NCI-H526 treated with DMSO at 0.1 percent for 48 hours (cell line): Measurements from ENCODE around the gene FAM120AOS.
"Not testable (repeated sequence)": the region's sequence is repeated elsewhere in the genome, so short reads cannot be mapped to it uniquely, and the experiment has no call there.

Source experiments
- DNase-seq: peaks from one replicate; lab custom pipeline; 2025; lab: John Stamatoyannopoulos, UW

The FAM120AOS gene

DNA sequence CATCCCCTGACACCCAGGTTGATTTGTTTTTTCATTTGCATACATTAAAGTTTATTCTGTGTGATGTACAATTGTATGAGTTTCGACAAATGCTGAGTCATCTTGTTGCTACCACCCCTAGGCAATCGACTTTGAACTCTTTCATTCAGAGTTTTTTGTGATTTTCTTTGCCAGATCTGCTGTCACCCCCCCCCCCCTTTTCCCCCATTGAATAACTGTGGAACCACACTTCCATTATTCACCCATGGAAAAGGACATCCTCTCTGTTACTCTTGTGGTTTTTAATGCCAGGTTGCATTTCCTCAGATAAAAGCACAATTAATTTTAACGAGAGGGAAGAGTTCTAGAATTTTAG, 13.7 kb upstream of the FAM120AOS start:
- DNase-seq, result peak; percentile 29

DNA sequence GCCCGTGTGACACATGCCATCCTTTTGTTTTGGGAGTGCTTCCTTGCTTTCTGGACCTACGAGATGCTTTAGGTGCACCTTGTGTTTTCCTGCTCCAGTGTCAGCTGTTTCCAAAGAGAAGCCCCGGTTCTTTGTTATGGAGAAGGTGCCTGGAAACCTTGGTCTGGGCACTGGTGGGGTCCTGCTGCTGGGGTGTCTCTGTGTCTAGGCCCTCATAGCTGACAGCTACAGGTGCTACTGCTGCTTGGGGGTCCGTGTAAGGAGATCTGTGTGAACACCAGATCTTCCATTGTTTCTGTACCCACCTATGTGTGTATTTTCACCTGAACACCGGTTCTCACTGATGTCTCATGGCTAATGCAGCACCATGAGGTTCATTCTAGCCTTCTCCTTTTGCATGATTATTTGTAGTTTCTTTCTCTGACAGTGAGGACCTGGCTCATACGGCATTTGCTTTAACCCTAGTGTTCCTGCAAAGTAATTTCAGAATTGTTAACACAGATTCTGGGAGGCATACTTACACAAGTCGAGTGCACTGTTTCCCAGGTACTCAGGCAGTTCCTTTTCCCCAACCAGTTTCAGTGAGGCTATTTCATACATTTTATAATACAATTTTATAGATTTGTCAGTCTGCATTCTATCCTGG, 13.2 kb upstream of the FAM120AOS start:
- peak; percentile 64 for DNase-seq

DNA sequence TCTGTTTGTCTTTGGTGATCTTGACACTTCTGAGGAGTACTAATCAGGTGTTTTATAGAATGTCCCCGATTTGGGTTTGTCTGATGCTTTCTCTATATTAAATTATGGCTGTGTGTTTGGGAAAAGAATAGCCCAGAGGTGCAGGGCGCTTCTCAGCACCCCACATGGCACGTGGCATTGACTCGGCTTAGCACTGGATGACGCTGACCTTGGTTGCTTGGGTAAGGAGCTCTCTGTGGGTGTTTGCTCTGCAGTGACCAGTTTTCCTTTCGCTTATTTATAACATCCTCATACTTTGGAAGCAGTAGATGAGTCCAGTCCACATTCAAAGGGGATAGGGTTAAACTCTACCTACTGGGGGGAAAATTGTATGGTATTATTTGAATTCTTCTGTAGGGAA, 12.5 kb upstream of the FAM120AOS start:
- DNase-seq, result no peak

DNA sequence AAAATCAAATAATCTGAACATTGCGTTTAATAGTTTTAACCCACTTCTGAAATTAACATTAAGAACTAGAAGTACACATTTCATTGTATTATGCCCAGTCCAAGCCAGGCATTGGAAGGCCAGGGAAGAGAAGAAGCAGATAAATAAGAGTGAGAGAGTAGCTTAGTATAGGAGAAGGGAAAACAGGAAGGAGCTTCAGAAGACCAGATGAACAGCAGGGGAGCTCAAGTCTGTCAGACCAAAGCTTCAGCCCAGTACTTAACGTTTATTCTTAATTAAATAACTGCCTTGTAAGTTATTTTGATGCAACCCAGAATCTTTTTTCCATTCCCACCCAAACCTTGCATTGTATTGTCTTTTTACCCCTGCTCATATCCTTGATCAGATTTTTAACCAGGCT, 11.5 kb upstream of the FAM120AOS start:
- DNase-seq, result no peak

DNA sequence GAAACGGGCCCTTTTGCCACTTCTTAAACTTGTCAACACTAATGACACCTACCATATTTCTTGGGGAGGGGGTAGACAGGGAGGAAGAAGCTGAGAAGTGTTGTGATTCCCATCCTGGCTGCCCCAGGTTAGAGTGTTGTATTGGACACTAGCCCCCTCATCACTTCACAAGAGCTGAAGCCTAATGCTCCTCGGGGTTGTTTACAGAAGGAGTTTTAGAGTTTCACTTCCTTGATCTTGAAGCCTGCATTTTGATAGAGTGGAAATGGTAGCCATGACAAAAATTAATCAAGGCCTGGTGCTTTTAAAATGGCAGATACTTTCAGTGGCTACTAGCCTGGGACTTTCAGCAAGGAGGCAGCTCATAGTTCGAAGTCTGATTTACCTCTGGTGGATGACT, 11.0 kb upstream of the FAM120AOS start:
- DNase-seq, result no peak

DNA sequence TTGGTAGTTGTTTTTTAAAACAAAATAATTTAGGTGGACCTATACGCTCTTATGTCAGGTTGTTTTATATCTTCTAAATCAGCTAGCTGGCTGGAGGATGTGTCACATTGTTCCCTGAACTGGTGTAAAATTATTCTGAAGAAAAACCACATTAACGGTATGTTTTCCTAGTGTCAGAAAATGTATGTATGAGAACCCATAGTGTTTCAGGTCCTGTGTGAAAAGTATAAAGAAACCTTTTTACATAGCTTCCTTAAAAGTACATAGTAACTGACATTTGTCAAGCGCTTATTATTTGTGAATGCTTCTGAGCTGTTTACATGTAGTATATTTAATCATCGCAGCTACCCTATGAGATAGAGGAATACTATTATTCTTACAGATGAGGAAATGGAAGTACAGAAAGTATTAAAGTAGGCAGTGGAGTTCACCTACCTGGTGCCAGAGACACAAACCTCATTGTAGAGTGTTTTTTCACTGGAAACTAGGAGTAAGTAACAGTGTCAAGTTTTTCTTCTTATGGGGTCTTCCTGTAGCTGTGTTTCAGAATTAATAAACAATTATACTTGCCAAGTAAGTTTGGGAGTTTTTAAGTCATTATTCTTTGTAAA, 10.4 kb upstream of the FAM120AOS start:
- no peak for DNase-seq

DNA sequence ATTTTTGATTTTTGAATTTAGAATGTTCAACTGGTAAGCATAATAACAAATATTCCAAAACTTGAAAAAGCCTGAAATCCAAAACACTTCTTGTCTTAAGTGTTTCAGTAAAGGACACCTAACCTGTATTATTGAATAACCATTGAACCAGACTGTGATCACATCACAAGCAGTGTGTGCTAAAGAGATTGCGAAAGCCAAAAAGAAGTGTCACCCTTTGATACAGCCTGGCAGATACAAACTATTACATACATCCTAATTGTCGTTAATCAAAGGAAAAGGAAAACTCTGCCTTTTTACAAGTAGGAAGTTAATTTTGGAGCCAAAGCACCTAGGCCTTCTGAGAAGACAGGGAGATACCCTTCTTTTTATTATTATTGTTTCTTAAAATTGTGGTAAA, 8.4 kb upstream of the FAM120AOS start:
- DNase-seq, result no peak

DNA sequence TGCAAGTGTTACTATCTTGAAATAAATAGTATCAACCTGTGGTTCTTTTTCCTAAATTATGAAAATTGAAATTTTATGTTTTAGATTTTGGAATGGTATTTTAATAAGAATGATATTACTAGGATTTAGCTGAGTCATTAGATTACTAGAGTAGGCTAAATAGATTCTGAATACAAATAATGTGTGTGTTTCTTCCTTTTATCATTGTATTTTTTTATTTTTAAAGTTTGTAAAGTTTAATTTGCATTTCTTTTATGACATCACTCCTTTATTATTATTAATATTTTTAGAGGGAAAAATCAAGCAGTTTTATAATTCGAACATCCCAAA, 8.0 kb upstream of the FAM120AOS start:
- DNase-seq, result no peak

DNA sequence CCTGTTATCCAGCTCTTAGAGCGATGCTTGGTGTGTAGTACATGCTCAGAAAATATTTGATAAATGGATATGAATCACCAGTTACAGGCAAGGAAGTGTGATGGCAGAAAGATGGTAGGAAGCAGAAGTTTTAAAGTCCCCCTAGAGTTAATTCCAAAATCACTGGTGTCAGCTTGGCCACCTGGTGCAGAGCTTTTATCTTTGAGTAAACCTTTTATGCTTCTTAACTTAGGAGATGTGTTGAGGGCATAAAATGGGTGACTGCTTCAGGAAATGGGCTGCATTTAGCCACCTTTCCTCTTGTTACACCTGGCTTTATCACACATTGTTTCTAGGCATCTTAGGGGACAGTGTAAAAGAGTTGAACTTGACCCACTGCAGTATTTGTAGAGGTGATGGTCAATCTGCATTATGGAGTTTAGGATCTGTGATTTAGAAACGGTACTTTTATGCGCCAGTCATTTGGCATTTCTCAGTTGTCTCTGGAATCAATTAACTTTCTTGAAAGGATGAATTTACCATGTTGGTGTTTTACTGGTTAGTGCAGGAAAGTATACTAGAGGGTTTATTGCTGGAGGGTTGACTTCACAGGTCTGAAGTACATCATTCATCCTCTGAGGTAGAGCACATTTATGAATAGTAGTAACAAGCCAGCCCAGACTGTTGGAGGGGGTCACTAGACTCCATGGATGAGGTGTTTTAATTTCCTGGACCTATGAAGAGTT, 7.5 kb upstream of the FAM120AOS start:
- DNase-seq, result no peak

DNA sequence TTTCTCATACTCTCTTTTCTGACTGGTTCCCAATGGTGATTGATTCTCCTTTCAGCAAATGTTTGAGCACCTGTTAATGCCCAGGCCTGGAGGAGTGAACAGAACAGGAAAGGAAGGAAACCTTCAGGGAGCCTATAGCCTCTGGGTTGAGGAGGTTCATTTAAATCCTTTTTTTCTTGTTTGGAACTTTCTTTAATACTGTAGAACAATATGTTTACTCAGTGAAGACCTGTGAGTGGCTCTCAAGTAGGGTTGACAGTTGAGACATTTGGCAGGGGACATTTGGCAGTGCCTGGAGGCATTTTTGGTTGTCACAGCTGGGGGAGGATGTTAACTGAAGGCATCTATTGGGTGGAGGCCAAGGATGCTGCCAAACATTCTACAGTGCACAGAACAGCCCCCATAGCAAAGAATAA, 6.1 kb upstream of the FAM120AOS start:
- DNase-seq, result no peak

DNA sequence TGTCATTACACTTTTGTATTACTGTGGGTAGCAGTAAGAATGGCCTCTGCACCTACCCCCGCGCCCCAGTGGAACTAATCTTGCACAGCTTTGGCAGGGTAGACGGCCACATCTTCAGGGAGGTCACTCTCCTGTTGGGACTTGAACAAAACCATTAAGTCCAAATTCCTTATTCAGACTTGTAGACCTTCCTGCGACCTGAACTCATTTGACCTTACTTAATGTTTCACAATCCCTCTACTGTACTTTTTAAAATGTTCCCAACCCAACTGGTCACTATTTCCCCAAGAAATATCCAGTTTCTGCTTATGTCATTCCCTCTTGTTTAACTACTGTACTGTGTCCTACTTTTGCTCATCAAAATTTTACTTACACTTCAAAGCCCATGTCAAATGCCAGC, 5.3 kb upstream of the FAM120AOS start:
- no peak for DNase-seq

DNA sequence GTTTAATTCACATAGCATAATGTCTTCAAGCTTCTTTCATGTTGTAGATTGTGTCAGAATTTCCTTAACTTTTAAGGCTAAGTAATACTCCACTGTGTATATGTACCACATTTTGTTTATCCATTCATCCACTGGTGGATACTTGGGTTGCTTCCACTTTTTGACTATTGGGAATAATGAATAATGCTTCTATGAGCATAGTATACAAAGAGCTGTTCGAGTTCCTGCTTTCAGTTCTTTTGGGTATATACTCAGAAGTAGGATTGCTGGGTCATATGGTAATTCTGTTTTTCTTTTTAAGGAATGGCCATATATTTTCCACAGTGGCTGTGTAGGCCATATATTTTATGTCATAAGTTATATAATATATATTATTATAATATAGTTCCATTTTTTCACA, 3.6 kb upstream of the FAM120AOS start:
- DNase-seq, result no peak

DNA sequence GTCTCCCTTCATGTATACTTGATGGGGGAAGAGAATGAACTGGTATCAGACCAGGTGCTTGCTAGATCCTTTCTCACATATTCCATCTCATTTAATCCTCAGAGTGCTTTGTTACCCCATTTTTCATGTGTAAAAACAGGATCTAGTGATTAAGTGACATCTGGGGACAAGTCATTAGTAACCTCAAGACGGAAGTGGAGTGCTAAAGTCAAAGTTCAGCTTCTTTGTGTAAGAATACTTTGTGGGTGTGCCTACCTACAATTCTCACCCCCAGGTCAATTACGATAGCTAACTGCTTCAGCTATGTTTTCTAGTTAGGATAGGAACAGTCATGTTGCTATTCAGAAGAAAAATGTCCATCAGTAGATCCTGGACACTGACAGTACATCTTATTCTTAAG, 3.1 kb upstream of the FAM120AOS start:
- DNase-seq, result no peak

DNA sequence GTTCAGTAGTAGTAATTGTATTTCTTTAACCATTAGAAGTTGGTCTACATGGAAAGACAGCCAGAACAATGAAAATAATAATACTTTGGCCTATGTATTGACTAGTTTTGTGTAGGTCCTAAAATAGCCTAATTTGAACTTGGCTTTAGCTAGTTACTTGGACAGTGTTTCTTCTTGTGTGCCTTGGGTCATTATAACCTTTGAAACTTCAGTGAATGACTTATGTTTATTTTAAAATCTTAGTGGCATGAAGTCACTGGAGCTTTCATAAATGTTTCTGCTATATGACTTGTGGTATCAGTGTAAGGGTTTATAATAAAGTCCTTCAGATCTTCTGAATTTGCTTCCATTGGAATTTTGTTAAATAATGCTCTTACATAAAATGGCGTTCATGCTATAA, 2.6 kb upstream of the FAM120AOS start:
- no peak for DNase-seq

DNA sequence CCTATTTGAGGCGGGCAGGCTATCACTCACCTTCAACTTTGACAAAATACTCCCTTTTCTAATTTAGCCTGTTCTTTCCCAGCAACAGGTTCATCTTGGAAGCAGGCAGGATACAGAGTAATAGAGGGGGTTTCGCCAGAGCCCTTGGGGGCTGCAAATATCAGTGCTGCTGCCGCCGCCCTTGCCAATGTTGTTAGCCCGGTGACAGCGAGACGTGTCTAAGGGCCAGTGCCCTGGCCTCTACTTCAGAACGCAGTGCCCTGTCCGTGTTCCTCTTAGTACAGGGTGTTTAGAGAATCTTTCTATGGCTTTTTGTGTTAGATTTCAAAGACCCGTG, 703 bp downstream of the FAM120AOS start:
- DNase-seq, result no peak

DNA sequence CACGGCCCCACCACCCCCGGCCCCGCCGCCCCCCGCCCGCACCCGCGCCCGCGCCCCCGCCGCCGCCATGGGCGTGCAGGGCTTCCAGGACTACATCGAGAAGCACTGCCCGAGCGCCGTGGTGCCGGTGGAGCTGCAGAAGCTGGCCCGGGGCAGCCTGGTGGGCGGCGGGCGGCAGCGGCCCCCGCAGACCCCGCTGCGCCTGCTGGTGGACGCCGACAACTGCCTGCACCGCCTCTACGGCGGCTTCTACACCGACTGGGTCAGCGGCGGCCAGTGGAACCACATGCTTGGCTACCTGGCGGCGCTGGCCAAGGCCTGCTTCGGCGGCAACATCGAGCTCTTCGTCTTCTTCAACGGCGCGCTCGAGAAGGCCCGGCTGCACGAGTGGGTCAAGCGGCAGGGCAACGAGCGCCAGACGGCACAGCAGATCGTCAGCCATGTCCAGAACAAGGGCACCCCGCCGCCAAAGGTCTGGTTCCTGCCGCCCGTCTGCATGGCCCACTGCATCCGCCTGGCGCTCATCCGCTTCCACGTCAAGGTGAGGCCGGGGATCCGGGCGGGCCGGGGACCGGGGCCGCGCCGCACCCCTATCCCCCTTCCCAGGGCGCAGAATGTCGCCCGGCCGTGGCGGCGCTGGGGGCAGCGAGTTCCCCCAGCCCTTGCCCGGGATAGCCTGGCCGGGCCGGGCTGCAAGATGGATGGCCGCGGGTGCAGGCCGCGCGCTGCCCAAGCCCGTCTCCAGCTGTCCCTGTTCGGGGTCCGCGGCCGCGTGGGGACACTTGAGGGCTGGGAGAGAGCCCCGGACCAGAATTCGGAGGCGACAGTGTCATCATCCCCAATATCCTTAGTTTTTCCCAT, 1.3 kb downstream of the FAM120AOS start:
- DNase-seq, result peak; percentile 20

DNA sequence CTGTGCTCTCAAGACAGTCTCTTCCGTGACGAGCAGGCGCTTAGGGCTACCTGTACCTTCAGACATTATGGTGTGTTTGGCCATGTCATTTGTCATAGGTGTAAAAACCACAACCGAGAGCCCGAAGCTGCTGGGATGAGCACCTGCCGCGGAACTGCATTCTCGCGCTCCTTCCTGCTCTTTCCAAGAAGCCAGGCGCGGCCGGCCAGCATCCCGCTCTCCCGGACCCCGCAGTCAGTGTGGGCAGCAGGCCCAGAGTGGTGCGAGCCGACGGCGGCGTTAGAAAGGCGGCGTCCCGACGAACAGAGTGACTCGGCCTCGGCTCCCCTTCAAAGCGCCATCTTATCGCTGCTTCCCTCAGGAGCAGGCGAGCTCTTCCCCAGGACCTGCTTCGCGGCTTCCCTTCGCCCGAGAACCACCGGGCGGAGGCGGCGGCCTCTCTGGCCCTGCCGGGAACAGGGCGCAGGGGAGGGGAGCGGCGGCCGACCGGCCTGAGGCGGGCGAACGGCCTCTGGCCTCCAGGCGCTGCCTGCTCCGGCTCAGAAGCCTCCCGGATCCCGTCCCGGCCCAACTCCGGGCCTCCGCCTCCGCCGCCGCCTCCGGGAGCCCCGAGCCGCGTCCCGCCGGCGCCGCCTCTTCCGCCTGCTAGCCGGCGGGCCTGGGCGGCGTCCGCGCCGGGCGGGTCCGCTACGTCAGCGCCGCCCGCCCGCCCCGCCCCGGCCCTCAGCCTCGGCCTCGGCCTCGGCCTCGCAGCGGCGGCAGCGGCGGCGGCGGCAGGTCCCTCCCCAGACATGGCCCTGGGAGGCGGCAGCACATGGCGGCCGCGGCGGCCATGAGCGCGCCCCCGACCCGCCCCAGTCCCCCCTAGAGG, 2.2 kb downstream of the FAM120AOS start, which contains the start of gene FAM120A:
TSS of gene FAM120A (plus strand) at position 741 of the 871 bp plus-strand sequence. CDS start 231 bp downstream, outside the sequence.
- DNase-seq, result peak; percentile 64

DNA sequence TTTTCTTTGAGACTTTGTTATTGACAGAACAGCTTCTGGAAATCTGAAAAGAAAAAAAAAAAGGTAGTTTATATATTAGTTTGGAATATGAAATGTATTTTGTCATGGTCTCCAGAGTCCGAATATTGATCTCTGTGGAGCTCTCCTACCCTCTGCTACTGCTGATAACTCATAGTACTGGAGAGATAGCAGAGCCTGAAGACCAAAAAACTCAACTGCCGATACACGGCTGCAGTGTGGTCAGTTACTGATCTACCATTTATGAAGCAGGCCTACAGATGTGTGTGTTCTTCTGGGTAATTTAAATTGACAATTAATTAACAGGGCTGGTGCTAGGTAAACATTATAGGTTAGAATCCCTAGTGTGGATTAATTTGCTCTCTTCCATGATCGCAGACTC, 5.7 kb downstream of the FAM120AOS start:
- DNase-seq, result no peak

DNA sequence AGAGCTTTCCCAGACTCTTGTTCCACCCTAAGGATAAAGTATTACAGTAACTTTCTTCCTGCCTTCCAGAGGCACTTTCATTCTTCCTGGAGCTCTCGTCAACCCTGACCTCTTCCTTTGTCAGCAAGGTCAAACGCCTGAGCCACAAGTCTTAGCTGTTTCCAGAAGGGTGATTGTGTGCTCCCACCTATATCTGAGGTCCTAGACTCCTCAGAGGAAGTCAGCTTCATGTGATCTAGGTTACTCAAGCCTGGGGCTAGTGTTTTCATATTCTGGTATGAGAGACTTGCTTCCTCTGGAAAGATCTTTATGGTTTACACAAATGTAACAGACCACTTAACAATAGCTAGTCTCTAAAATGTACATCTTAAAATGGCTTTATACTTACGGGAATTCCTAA, 7.3 kb downstream of the FAM120AOS start:
- DNase-seq, result no peak

DNA sequence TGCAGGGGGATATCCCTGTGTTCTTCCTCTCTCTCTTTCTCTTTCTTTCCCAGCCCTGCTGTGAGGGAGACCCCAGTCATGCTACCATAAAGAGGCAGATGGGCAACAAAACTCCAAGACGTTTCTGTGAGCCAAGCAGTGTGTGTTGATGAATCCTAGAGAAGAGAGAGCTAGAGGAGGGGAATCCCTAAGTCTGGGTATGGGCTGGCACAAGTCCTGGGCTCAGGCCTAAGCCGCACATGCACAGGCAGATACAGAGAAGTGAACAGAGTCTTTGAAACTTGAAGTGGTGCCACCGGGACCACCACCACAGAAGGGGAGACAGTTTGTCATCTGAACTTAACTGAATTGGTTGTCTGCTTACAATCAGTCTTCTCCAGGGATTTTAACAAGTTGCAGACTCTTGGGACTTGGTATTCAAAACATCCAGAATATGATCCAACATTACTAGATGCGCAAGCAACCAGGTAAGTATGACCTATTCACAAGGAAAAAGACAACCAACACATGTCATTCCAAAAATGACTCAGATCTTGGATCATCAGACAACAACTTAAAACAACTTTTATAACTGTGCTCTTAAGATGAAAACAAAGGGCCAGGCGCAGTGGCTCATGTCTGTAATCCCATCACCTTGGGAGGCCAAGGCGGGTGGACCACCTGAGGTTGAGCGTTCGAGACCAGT, 12.3 kb downstream of the FAM120AOS start:
- no peak for DNase-seq

DNA sequence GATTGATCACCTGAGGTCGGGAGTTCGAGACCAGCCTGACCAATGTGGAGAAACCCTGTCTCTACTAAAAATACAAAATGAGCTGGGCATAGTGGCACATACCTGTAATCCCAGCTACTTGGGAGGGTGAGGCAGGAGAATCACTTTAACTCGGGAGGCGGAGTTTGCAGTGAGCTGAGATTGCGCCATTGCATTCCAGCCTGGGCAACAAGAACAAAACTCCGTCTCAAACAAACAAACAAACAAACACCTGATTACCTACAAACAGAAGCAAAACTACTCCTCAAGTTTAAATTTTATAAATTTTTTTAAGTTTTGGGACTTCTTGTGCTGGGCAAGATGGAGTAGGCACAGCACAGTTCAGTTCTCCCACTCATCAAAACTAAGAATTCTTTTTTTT, 14.1 kb downstream of the FAM120AOS start:
- not testable (repeated sequence) for DNase-seq
